Tibial nerve (tissue), 4 donors: ENCODE measurements around the gene USB1. TPM values are rescaled to one million over a fixed set of nuclear protein-coding genes. Genes with fewer than 3 reads are reported as not detected.
A peak's percentile ranks its signal among the peaks of the same experiment; 100 is the strongest.

Experiments
- DNase-seq, 2 donors: peaks; one replicate each; pipeline ENCODE4 v3.0.0-alpha.2; 2019; ENCODE audit warnings: low spot score in 2 of 2
- H3K27ac ChIP-seq, 4 donors: fragments of 200-600 bp; sonication (generic) in 3 of 4; one replicate each; pipeline ENCODE4 v1.5.1; 2017 to 2019; ENCODE audit warnings: mild to moderate bottlenecking in 1 of 4
- H3K27me3 ChIP-seq, 2 donors: fragments of 200-600 bp; sonication (generic) in 1 of 2; one replicate each; pipeline versions ENCODE4 v1.5.1 to v1.6.0; 2017 to 2019
- H3K36me3 ChIP-seq, 3 donors: fragments of 200-600 bp; sonication (generic); one replicate each; pipeline ENCODE4 v1.5.1; 2018 to 2019
- H3K4me1 ChIP-seq, 4 donors: fragments of 200-600 bp; sonication (generic) in 3 of 4; one replicate each; pipeline ENCODE4 v1.5.1; 2017 to 2019
- H3K4me3 ChIP-seq, 4 donors: fragments of 200-600 bp; sonication (generic) in 3 of 4; one replicate each; pipeline ENCODE4 v1.5.1; 2017 to 2019; ENCODE audit warnings: mild to moderate bottlenecking in 1 of 4, moderate library complexity in 1 of 4
- H3K9me3 ChIP-seq, 4 donors: fragments of 200-600 bp; sonication (generic) in 3 of 4; one replicate each; pipeline ENCODE4 v1.5.1; 2017 to 2019
- EP300 ChIP-seq, 2 donors: sonication (generic); formaldehyde crosslinking; IDR thresholded peaks; one replicate each; pipeline ENCODE4 v1.6.1; 2017; ENCODE audit warnings: antibody characterized with exemption in 2 of 2, mild to moderate bottlenecking in 1 of 2
- POLR2A ChIP-seq, 2 donors: fragments of 450-650 bp; IDR thresholded peaks; one replicate each; pipeline ENCODE4 v1.6.1; 2017; ENCODE audit warnings: antibody characterized with exemption in 2 of 2, mild to moderate bottlenecking in 2 of 2, moderate library complexity in 2 of 2
- WGBS, 2 donors: methylation state at CpG; one replicate each; pipeline ENCODE4 v1.1.5; 2018; 5-methylcytosine and 5-hydroxymethylcytosine counted together
- total RNA-seq, 4 donors: library from RNA; depleted of rRNA; stranded (reverse); fragments of >200 nt; gene quantifications; one replicate each; pipeline ENCODE4 v1.1.0, GENCODE V29; 2016
- TF ChIP-seq, protein P1 (sequence below), 5 experiments: fragments of 200-600 bp in 3 of 5; fragments of 450-650 bp in 2 of 5; sonication (generic) in 3 of 5; IDR thresholded peaks; one replicate each; pipeline ENCODE4 v1.5.1; 2016 to 2019; ENCODE audit warnings: antibody characterized with exemption in 5 of 5, mild to moderate bottlenecking in 3 of 5, moderate library complexity in 2 of 5

Gene USB1
- total RNA-seq, 4 donors from 2014 or later, result 23.1 to 80.4 (median 31.6) TPM

DNA sequence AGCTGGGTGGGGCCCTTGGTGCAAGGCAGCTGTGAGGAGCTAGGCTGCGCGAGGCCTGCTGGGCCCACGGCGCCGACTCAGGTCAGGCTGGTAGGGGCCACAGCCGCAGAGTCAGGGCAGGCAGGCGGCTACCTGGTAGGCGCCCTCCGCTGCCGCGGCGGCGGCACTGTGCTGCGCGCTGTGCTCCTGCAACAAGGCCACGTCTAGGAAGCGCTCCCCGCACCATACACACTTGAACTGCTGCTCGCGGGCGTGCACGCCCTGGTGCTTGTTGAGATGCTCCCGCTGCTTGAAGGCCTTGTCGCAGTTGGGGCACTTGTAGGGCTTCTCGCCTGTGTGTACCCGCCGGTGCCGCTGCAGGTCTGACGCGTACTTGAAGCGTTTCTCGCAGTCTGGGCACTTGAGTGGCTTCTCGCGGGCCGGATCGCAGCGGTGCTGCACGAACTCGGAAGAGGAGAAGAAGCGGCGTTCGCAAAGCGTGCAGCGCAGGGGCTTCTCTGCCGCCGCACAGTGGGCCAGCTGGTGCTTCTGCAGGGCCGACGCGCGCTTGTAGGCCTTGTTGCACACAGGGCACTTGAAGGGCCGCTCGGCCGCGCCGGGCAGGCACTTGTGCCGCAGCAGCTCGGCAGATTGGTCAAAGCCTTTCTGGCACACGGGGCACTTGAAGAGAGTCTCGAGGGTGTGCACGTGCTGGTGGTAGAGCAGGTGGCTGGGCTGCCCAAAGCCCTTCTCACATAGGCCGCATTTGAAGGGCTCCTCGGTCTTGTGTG, 4.6 kb upstream of the USB1 start:
- peaks cover 0 to 39% (median 17%) of the 10 kb centered on the region in 4 donors for H3K4me1 ChIP-seq
- H3K27me3 ChIP-seq, result no peaks in the 10 kb centered on the region
- TF ChIP-seq, protein P1, sequence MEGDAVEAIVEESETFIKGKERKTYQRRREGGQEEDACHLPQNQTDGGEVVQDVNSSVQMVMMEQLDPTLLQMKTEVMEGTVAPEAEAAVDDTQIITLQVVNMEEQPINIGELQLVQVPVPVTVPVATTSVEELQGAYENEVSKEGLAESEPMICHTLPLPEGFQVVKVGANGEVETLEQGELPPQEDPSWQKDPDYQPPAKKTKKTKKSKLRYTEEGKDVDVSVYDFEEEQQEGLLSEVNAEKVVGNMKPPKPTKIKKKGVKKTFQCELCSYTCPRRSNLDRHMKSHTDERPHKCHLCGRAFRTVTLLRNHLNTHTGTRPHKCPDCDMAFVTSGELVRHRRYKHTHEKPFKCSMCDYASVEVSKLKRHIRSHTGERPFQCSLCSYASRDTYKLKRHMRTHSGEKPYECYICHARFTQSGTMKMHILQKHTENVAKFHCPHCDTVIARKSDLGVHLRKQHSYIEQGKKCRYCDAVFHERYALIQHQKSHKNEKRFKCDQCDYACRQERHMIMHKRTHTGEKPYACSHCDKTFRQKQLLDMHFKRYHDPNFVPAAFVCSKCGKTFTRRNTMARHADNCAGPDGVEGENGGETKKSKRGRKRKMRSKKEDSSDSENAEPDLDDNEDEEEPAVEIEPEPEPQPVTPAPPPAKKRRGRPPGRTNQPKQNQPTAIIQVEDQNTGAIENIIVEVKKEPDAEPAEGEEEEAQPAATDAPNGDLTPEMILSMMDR (IDR thresholded peaks at IDR 0.05), result no peak
- no peak for TF ChIP-seq POLR2A (IDR thresholded peaks at IDR 0.05)
- TF ChIP-seq EP300 (IDR thresholded peaks at IDR 0.05), result no peak
- H3K36me3 ChIP-seq, result peaks cover 3 to 55% (median 14%) of the 10 kb centered on the region in 3 donors
- H3K27ac ChIP-seq, result no peak overlapping the region
- no peaks in the 10 kb centered on the region for H3K9me3 ChIP-seq
- WGBS, 2 donors, result 95 to 97% methylated on average over 49 of the region's 62 CpGs
- H3K4me3 ChIP-seq, result no peak overlapping the region
- no peak for DNase-seq

DNA sequence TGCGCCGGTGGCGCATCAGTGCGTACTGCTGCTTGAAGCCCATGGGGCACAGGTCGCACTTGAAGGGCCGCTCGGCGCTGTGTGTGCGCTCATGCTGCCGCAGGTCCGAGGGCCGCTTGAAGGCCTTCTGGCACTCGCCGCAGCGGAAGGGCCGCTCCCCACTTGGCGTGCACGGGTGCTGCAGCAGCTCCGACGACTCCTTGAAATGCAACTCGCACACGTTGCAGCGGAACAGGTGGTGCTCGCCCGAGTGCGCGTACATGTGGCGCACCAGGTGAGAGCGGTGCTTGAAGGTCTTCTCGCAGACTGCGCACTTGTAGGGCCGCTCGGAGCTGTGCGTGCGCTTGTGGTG, 4.1 kb upstream of the USB1 start:
- no peak overlapping the region for H3K27ac ChIP-seq
- no peak for DNase-seq
- H3K4me3 ChIP-seq, result no peak overlapping the region
- H3K9me3 ChIP-seq, result no peaks in the 10 kb centered on the region
- H3K36me3 ChIP-seq, result peaks cover 3 to 55% (median 14%) of the 10 kb centered on the region in 3 donors
- TF ChIP-seq, protein P1 (IDR thresholded peaks at IDR 0.05), result no peak
- TF ChIP-seq POLR2A (IDR thresholded peaks at IDR 0.05), result no peak
- TF ChIP-seq EP300 (IDR thresholded peaks at IDR 0.05), result no peak
- H3K27me3 ChIP-seq, result no peaks in the 10 kb centered on the region
- 95 to 96% methylated on average over 35 of the region's 35 CpGs for WGBS, 2 donors
- H3K4me1 ChIP-seq, result peaks cover 0 to 45% (median 19%) of the 10 kb centered on the region in 4 donors

DNA sequence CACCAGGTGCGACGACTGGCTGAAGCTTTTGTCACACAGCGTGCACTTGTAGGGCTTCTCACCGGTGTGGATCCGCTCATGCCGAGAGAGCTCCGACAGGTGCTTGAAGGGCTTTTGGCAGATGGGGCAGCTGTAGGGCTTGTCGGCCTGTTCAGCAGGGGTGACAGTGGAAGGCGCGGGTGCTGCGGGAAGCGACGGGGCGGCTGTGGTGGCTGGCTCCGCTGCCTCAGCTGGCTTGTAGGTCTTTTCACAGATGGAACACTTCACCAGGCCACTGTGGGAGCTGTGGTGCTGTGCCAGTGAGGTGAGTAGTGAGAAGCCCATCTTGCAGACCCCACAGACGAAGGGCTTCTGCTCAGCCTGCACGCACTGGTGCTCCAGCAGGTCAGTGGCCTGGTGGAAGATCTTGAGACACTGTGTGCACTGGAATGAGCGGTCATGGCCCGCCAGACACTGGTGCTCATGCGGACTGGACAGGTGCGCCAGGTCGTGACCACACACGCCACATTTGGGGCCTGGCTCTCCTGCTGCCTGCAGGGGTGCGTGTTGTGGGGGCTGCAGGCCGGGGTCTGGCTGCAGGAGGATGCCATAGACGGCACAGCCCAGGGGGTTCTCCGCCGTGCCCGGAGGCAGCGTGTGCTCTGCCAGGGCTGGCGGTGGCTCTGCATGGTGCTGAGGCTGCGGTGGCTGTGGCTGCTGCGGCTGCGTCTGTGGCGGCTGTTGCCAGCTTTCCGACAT, 3.5 kb upstream of the USB1 start:
- Histone ChIP-seq H3K9me3 (no peaks in the 10 kb centered on the region), H3K36me3 (peaks cover 3 to 60% (median 14%) of the 10 kb centered on the region in 3 donors)
- DNase-seq, result no peak

DNA sequence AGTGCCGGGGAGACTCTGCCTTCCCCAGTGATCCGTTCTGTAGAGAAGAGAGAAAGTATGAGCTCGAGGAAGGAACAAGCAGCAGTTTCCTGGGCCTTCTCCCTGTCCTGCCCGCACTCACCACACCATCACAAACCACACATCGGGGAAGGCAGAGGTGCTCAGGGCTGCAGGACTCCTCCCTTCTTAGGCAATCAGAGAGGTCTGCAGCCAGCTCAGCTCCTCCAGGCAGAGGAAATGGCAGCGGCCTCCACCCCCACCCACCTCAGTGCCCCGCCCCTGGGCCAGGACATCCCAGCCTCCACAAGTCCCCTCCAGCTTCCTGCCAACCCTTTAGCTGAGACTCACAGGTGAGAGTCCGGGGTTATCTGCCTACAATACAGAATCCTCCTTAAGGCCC, 2.7 kb upstream of the USB1 start:
- Histone ChIP-seq H3K27ac (peak overlapping the region in 1 of 4 donors; percentile 94), H3K4me1 (peaks cover 0 to 50% (median 19%) of the 10 kb centered on the region in 4 donors), H3K9me3 (no peaks in the 10 kb centered on the region), H3K4me3 (no peak overlapping the region), H3K27me3 (no peaks in the 10 kb centered on the region), H3K36me3 (peaks cover 3 to 59% (median 14%) of the 10 kb centered on the region in 3 donors)
- DNase-seq, result no peak
- TF ChIP-seq, protein P1 (IDR thresholded peaks at IDR 0.05), result no peak
- TF ChIP-seq EP300 (IDR thresholded peaks at IDR 0.05) (no peak), POLR2A (IDR thresholded peaks at IDR 0.05) (no peak)
- 66 to 74% methylated on average over 8 of the region's 8 CpGs for WGBS, 2 donors

More for the DNA sequence above, 3.5 kb upstream of the USB1 start:
- Histone ChIP-seq H3K4me3 (no peak overlapping the region), H3K27me3 (no peaks in the 10 kb centered on the region), H3K4me1 (peaks cover 0 to 45% (median 19%) of the 10 kb centered on the region in 4 donors), H3K27ac (no peak overlapping the region)
- TF ChIP-seq EP300 (IDR thresholded peaks at IDR 0.05), result no peak
- TF ChIP-seq, protein P1 (IDR thresholded peaks at IDR 0.05), result no peak
- no peak for TF ChIP-seq POLR2A (IDR thresholded peaks at IDR 0.05)
- 94 to 96% methylated on average over 25 to 31 of the region's 36 CpGs for WGBS, 2 donors

DNA sequence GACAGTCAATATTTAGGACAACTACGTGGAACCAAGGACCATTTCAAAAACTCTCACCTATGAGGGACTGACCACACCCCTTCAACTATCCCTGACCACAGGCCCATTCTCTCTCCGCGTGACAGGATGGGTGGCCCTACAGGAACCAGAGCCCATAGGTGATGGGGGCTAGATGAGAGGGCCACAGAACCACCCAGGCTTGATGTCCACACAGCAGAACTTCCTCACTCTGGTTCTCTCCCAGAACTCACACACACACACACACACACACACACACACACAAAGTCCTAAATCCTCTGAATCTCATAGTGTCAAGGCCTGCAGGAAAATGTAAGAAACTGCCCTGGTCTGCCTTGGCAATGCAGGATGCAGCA, 2.2 kb upstream of the USB1 start:
- WGBS, 2 donors, result 80 to 84% methylated on average over 3 of the region's 3 CpGs
- H3K4me1 ChIP-seq, result peaks cover 0 to 50% (median 19%) of the 10 kb centered on the region in 4 donors
- peak overlapping the region in 1 of 4 donors; percentile 87 for H3K4me3 ChIP-seq
- no peaks in the 10 kb centered on the region for H3K9me3 ChIP-seq
- H3K27ac ChIP-seq, result peak overlapping the region in 2 of 4 donors; percentile 90 to 94
- peaks cover 3 to 54% (median 14%) of the 10 kb centered on the region in 3 donors for H3K36me3 ChIP-seq
- no peaks in the 10 kb centered on the region for H3K27me3 ChIP-seq
- TF ChIP-seq POLR2A (IDR thresholded peaks at IDR 0.05) (no peak), EP300 (IDR thresholded peaks at IDR 0.05) (no peak)
- TF ChIP-seq, protein P1 (IDR thresholded peaks at IDR 0.05), result no peak
- no peak for DNase-seq
